Liver (tissue), 3 donors: ENCODE results near the gene RND3.

Source experiments
- CTCF ChIP-seq: fragments of 150-350 bp; IDR thresholded peaks from 2 replicates; pipeline ENCODE4 v1.5.1; 2017; ENCODE audit warnings: improper control_type of control experiment, low read depth, low read length; ENCODE audit not compliant: missing input control
- EGR1 ChIP-seq, 2 donors: IDR thresholded peaks; 2 replicates each; pipeline ENCODE4 v1.6.1; 2016 to 2018; ENCODE audit warnings: antibody characterized with exemption in 2 of 2, low read depth in 2 of 2
- FOXA1 ChIP-seq: IDR thresholded peaks from 2 replicates; pipeline ENCODE4 v1.6.1; 2016; ENCODE audit warnings: antibody characterized with exemption
- GABPA ChIP-seq, 2 donors: IDR thresholded peaks in 1 of 2; conservative IDR thresholded peaks in 1 of 2; 2 replicates each; pipeline ENCODE4 v1.6.1; 2016; ENCODE audit warnings: antibody characterized with exemption in 2 of 2, mild to moderate bottlenecking in 1 of 2, moderate library complexity in 1 of 2
- RAD21 ChIP-seq, 2 donors: IDR thresholded peaks; 2 replicates each; pipeline ENCODE4 v1.6.1; 2016; ENCODE audit warnings: antibody characterized with exemption in 2 of 2, mild to moderate bottlenecking in 2 of 2
- REST ChIP-seq: IDR thresholded peaks from 2 replicates; pipeline ENCODE4 v1.6.1; 2016; ENCODE audit warnings: antibody characterized with exemption, mild to moderate bottlenecking
- RXRA ChIP-seq, 2 donors: IDR thresholded peaks; 2 replicates each; pipeline ENCODE4 v1.6.1; 2017 to 2018; ENCODE audit warnings: antibody characterized with exemption in 2 of 2, mild to moderate bottlenecking in 1 of 2
- SP1 ChIP-seq: IDR thresholded peaks from 2 replicates; pipeline ENCODE4 v1.6.1; 2018; ENCODE audit warnings: antibody characterized with exemption, mild to moderate bottlenecking
- TAF1 ChIP-seq: conservative IDR thresholded peaks from 2 replicates; pipeline ENCODE4 v1.6.1; 2016; ENCODE audit warnings: antibody characterized with exemption, mild to moderate bottlenecking
- YY1 ChIP-seq: IDR thresholded peaks from 2 replicates; pipeline ENCODE4 v1.6.1; 2016; ENCODE audit warnings: antibody characterized with exemption, mild to moderate bottlenecking
- TF ChIP-seq, protein P1 (sequence below): IDR thresholded peaks from 2 replicates; pipeline ENCODE4 v1.6.1; 2016; ENCODE audit warnings: antibody characterized with exemption
- TF ChIP-seq, protein P2 (sequence below): IDR thresholded peaks from 2 replicates; pipeline ENCODE4 v1.6.1; 2016; ENCODE audit warnings: antibody characterized with exemption
- donor health status: healthy.
- donor health status: healthy.

DNA sequence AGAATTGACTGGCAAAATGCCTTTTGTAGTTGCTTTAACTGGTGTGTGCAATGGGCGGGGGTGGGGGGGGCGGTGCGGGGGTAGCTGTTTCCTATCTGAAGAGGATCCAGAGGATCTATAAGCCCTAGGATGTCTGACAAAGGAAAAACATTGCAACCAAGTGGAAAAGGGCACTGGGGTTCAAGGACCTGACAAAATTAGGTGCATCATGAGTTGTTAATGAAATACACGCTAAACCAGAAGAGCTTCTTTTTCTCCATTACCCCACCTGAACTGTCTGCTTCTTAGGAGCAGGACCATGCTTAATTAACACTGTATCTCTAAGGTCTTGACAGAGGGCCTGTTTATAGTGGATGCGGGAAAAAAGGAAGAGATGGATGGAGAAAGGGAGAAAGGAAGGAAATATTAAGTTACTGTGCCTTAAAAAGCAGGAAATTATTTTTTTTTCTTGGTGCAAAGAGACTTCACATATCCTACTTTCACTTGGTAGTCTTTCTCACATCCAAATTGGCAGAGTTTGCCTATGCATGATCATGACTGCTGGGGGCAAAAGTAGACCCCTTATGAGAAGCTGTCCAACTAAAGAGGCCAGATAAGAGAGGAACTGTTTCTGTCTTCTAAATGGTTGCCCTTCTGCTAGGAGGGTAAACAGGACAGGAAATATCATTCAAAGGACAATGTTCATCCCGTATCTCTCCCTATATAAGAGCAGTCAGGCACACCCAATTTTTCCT, 4.6 kb downstream of the RND3 start:
- TF ChIP-seq RAD21 (IDR thresholded peaks at IDR 0.05) (no peak), CTCF (no peak), GABPA (IDR thresholded peaks at IDR 0.05 in 1 of 2, conservative IDR thresholded peaks at IDR 0.05 in 1 of 2) (no peak), SP1 (no peak), YY1 (no peak), REST (no peak), TAF1 (no peak), EGR1 (IDR thresholded peaks at IDR 0.05; ENCODE audit: low read depth in 2 of 2) (no peak), RXRA (IDR thresholded peaks at IDR 0.05) (no peak), FOXA1 (no peak)
- TF ChIP-seq, protein P1, sequence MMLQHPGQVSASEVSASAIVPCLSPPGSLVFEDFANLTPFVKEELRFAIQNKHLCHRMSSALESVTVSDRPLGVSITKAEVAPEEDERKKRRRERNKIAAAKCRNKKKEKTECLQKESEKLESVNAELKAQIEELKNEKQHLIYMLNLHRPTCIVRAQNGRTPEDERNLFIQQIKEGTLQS, result no peak
- TF ChIP-seq, protein P2, sequence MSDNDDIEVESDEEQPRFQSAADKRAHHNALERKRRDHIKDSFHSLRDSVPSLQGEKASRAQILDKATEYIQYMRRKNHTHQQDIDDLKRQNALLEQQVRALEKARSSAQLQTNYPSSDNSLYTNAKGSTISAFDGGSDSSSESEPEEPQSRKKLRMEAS, result no peak
